Parietal lobe (tissue), 2 donors: ENCODE data around the gene TGIF2LY. TPM values are rescaled to one million over a fixed set of nuclear protein-coding genes. Genes with fewer than 3 reads are reported as not detected.

Experiments
- small RNA-seq: library from RNA; depleted of rRNA; stranded (forward); fragments of <200 nt; gene quantifications from one replicate; pipeline ENCODE3, GENCODE V24; 2014; ENCODE audit warnings: low replicate concordance
- total RNA-seq: library from RNA; depleted of rRNA; stranded (reverse); fragments of >200 nt; gene quantifications from one replicate; pipeline ENCODE4 v1.2.3, GENCODE V29; 2014

Gene TGIF2LY
- not detected for total RNA-seq

DNA sequence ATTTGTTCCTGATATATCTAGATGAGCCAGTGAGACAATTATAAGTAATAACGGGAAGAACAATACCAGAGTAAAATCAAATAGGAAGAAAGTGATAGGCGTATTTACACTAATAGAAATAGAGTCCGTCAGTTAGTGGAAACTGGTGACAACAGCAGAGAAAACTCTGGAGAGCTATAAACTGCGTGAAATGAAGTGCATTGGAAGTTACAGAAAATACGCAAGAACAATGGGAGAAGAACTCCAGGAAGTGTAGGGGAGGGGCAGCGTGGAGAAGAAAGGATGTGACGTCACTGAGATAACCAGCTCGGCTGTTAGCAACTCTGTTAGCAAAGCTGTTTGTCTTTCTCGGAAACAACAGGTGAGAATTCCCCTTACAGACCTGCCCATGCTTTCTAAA, at the start of gene TGIF2LY:
Gene TGIF2LY (plus strand): TSS at position 301 of the 400 bp plus-strand sequence. CDS start 178 bp downstream, outside the sequence.

Small RNA genes lying within 50 kb of the gene (small RNA-seq; reads per million reads assigned to genes)
- not detected for gene PRRC2CP1
